Measurements from ENCODE around the gene LRMDA.

Gene LRMDA

DNA sequence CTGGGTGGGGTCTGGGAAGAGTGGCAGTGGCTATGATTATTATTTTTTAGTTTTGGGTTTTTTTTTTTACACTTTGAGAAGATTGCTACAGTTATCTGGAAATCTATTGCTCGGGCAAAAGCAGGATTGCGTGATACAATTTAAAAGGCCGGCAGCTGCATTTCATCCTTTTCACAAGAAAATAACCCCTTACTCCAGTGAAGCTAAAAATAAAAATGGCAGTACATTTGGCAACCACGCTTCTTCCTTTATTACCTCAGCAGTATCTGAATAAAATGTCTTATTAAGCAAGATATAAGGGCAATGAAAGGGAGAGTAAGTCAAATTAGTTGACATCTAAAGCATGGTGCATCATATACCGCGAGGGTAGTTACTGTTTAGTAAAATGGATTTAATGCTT lies 496.8 kb downstream of the LRMDA start:
- H3K4ac ChIP-seq (ENCODE audit: low read depth in 1 of 2, low read length in 2 of 2), result no peak overlapping the region
- no peaks in the 10 kb centered on the region for H3K36me3 ChIP-seq (ENCODE audit: control insufficient read depth in 1 of 2, insufficient read depth in 2 of 2, low read depth in 1 of 2, low read length in 2 of 2)
- no peak overlapping the region for H3K23ac ChIP-seq (ENCODE audit: low read length in 2 of 2)
- no peaks in the 10 kb centered on the region for H3K79me1 ChIP-seq (replicated peaks; ENCODE audit: low read length, poor library complexity, severe bottlenecking)
- no peak overlapping the region for H4K91ac ChIP-seq (ENCODE audit: low read length)
- no peak overlapping the region for H3K14ac ChIP-seq (ENCODE audit: low read length in 2 of 2)
- H2BK120ac ChIP-seq (ENCODE audit: low read depth, low read length), result no peak overlapping the region
- no peak overlapping the region for H2BK5ac ChIP-seq (ENCODE audit: low read depth, low read length, poor library complexity, severe bottlenecking)
- no peaks in the 10 kb centered on the region for H3K9me3 ChIP-seq (ENCODE audit: control insufficient read depth, low read length)
- H2BK15ac ChIP-seq (ENCODE audit: low read depth, poor library complexity, severe bottlenecking), result no peak overlapping the region
- H2AFZ ChIP-seq (ENCODE audit: low read depth, low read length), result no peak overlapping the region
- no peak overlapping the region for H3K9ac ChIP-seq (ENCODE audit: low read length)
- H3K4me3 ChIP-seq (ENCODE audit: insufficient read depth in 1 of 2, low read depth in 1 of 2, low read length in 2 of 2), result no peak overlapping the region
- no peak overlapping the region for H2BK12ac ChIP-seq (ENCODE audit: low read length in 2 of 2)
- no peak overlapping the region for H2AK5ac ChIP-seq (ENCODE audit: low read length, severe bottlenecking)
- over 99% methylated on average over 5 of the region's 6 CpGs for WGBS
- H3K4me2 ChIP-seq (ENCODE audit: low read length, poor library complexity, severe bottlenecking), result no peak overlapping the region
- no peak overlapping the region for H3K27ac ChIP-seq (ENCODE audit: low read length, poor library complexity, severe bottlenecking)
- H4K8ac ChIP-seq (ENCODE audit: low read length), result no peak overlapping the region
- peaks cover 0 to 21% of the 10 kb centered on the region in 2 experiments for H3K27me3 ChIP-seq (ENCODE audit: control insufficient read depth in 1 of 2, insufficient read depth in 1 of 2, low read length in 2 of 2)
- no peaks in the 10 kb centered on the region for H3K4me1 ChIP-seq (ENCODE audit: control insufficient read depth, insufficient read depth, low read depth, low read length)
- H3K18ac ChIP-seq (ENCODE audit: low read depth in 1 of 2, low read length in 2 of 2), result no peak overlapping the region
- no peak for DNase-seq

- no peaks in the 10 kb centered on the region for H3K4me1 ChIP-seq (ENCODE audit: control insufficient read depth, insufficient read depth, low read depth, low read length)
- H4K91ac ChIP-seq (ENCODE audit: low read length), result no peak overlapping the region
- no peak overlapping the region for H3K23ac ChIP-seq (ENCODE audit: low read length in 2 of 2)
- no peak overlapping the region for H2AFZ ChIP-seq (ENCODE audit: low read depth, low read length)
- no peak overlapping the region for H3K4ac ChIP-seq (ENCODE audit: low read depth in 1 of 2, low read length in 2 of 2)
- no peak overlapping the region for H2BK5ac ChIP-seq (ENCODE audit: low read depth, low read length, poor library complexity, severe bottlenecking)
- no peak overlapping the region for H3K4me2 ChIP-seq (ENCODE audit: low read length, poor library complexity, severe bottlenecking)
- no peak overlapping the region for H3K4me3 ChIP-seq (ENCODE audit: insufficient read depth in 1 of 2, low read depth in 1 of 2, low read length in 2 of 2)
- H2BK12ac ChIP-seq (ENCODE audit: low read length in 2 of 2), result no peak overlapping the region
- no peaks in the 10 kb centered on the region for H3K9me3 ChIP-seq (ENCODE audit: control insufficient read depth, low read length)
- H2BK15ac ChIP-seq (ENCODE audit: low read depth, poor library complexity, severe bottlenecking), result no peak overlapping the region
- H3K79me1 ChIP-seq (replicated peaks; ENCODE audit: low read length, poor library complexity, severe bottlenecking), result no peaks in the 10 kb centered on the region
- no peak for DNase-seq
- H2BK120ac ChIP-seq (ENCODE audit: low read depth, low read length), result no peak overlapping the region
- WGBS, result 83% methylated on average over 1 of the region's 2 CpGs
- H3K27ac ChIP-seq (ENCODE audit: low read length, poor library complexity, severe bottlenecking), result no peak overlapping the region
- no peak overlapping the region for H2AK5ac ChIP-seq (ENCODE audit: low read length, severe bottlenecking)
- no peak overlapping the region for H3K9ac ChIP-seq (ENCODE audit: low read length)
- H3K18ac ChIP-seq (ENCODE audit: low read depth in 1 of 2, low read length in 2 of 2), result no peak overlapping the region
- H3K14ac ChIP-seq (ENCODE audit: low read length in 2 of 2), result no peak overlapping the region
- no peak overlapping the region for H4K8ac ChIP-seq (ENCODE audit: low read length)
- H3K36me3 ChIP-seq (ENCODE audit: control insufficient read depth in 1 of 2, insufficient read depth in 2 of 2, low read depth in 1 of 2, low read length in 2 of 2), result no peaks in the 10 kb centered on the region
- peaks cover 0 to 26% of the 10 kb centered on the region in 2 experiments for H3K27me3 ChIP-seq (ENCODE audit: control insufficient read depth in 1 of 2, insufficient read depth in 1 of 2, low read length in 2 of 2)
Measured at GRCh38 chr10:75929630-75930161, 498.3 kb downstream of the LRMDA start.

- Histone ChIP-seq H2BK12ac (ENCODE audit: low read length in 2 of 2) (no peak overlapping the region), H2BK5ac (ENCODE audit: low read depth, low read length, poor library complexity, severe bottlenecking) (no peak overlapping the region)
- WGBS, result 67% methylated on average over 1 of the region's 3 CpGs
Measured at GRCh38 chr10:75932921-75933320, 501.5 kb downstream of the LRMDA start.

DNA sequence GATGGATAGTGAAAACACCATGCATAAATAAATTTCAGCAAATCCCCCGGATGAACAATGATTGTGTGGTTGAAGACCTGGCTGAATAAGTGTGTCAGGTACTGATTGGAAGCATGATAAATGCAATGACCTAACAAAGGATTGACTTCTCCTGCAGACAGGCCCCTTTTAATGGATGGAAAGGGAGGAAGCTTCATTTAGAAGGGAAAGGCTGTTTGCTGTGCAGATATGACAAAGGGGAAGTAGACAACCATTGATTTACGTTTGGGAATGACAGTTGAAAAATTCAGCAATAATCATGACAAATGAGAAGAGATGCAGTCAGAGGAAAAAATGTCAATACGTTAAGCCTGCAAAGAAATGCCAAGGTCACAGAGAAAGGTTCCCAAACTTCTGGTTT lies 503.8 kb downstream of the LRMDA start:
- Histone ChIP-seq H3K9ac (ENCODE audit: low read length) (no peak overlapping the region), H3K9me3 (ENCODE audit: control insufficient read depth, low read length) (no peaks in the 10 kb centered on the region), H4K91ac (ENCODE audit: low read length) (no peak overlapping the region), H3K27me3 (ENCODE audit: control insufficient read depth in 1 of 2, insufficient read depth in 1 of 2, low read length in 2 of 2) (peaks cover 0 to 22% of the 10 kb centered on the region in 2 experiments), H3K14ac (ENCODE audit: low read length in 2 of 2) (no peak overlapping the region), H2AFZ (ENCODE audit: low read depth, low read length) (no peak overlapping the region), H2BK15ac (ENCODE audit: low read depth, poor library complexity, severe bottlenecking) (no peak overlapping the region), H2BK5ac (ENCODE audit: low read depth, low read length, poor library complexity, severe bottlenecking) (no peak overlapping the region), H3K79me1 (replicated peaks; ENCODE audit: low read length, poor library complexity, severe bottlenecking) (no peaks in the 10 kb centered on the region), H3K4ac (ENCODE audit: low read depth in 1 of 2, low read length in 2 of 2) (no peak overlapping the region), H3K4me2 (ENCODE audit: low read length, poor library complexity, severe bottlenecking) (no peak overlapping the region), H3K18ac (ENCODE audit: low read depth in 1 of 2, low read length in 2 of 2) (no peak overlapping the region), H2BK12ac (ENCODE audit: low read length in 2 of 2) (no peak overlapping the region), H4K8ac (ENCODE audit: low read length) (no peak overlapping the region), H3K4me3 (ENCODE audit: insufficient read depth in 1 of 2, low read depth in 1 of 2, low read length in 2 of 2) (no peak overlapping the region), H2AK5ac (ENCODE audit: low read length, severe bottlenecking) (no peak overlapping the region), H3K4me1 (ENCODE audit: control insufficient read depth, insufficient read depth, low read depth, low read length) (no peaks in the 10 kb centered on the region), H2BK120ac (ENCODE audit: low read depth, low read length) (no peak overlapping the region), H3K27ac (ENCODE audit: low read length, poor library complexity, severe bottlenecking) (no peak overlapping the region), H3K23ac (ENCODE audit: low read length in 2 of 2) (no peak overlapping the region), H3K36me3 (ENCODE audit: control insufficient read depth in 1 of 2, insufficient read depth in 2 of 2, low read depth in 1 of 2, low read length in 2 of 2) (no peaks in the 10 kb centered on the region)
- no peak for DNase-seq
- WGBS, result 87% methylated on average over 3 of the region's 3 CpGs

More at GRCh38 chr10:75932921-75933320, 501.5 kb downstream of the LRMDA start:
- Histone ChIP-seq H3K4ac (ENCODE audit: low read depth in 1 of 2, low read length in 2 of 2) (no peak overlapping the region), H3K4me3 (ENCODE audit: insufficient read depth in 1 of 2, low read depth in 1 of 2, low read length in 2 of 2) (no peak overlapping the region), H2AFZ (ENCODE audit: low read depth, low read length) (no peak overlapping the region), H3K18ac (ENCODE audit: low read depth in 1 of 2, low read length in 2 of 2) (no peak overlapping the region), H3K9me3 (ENCODE audit: control insufficient read depth, low read length) (no peaks in the 10 kb centered on the region), H3K4me2 (ENCODE audit: low read length, poor library complexity, severe bottlenecking) (no peak overlapping the region), H2AK5ac (ENCODE audit: low read length, severe bottlenecking) (no peak overlapping the region), H3K27me3 (ENCODE audit: control insufficient read depth in 1 of 2, insufficient read depth in 1 of 2, low read length in 2 of 2) (peaks cover 0 to 12% of the 10 kb centered on the region in 2 experiments), H3K23ac (ENCODE audit: low read length in 2 of 2) (no peak overlapping the region), H4K91ac (ENCODE audit: low read length) (no peak overlapping the region), H3K14ac (ENCODE audit: low read length in 2 of 2) (no peak overlapping the region), H3K9ac (ENCODE audit: low read length) (no peak overlapping the region), H3K27ac (ENCODE audit: low read length, poor library complexity, severe bottlenecking) (no peak overlapping the region), H3K79me1 (replicated peaks; ENCODE audit: low read length, poor library complexity, severe bottlenecking) (no peaks in the 10 kb centered on the region), H2BK120ac (ENCODE audit: low read depth, low read length) (no peak overlapping the region), H4K8ac (ENCODE audit: low read length) (no peak overlapping the region), H3K4me1 (ENCODE audit: control insufficient read depth, insufficient read depth, low read depth, low read length) (no peaks in the 10 kb centered on the region), H2BK15ac (ENCODE audit: low read depth, poor library complexity, severe bottlenecking) (no peak overlapping the region), H3K36me3 (ENCODE audit: control insufficient read depth in 1 of 2, insufficient read depth in 2 of 2, low read depth in 1 of 2, low read length in 2 of 2) (no peaks in the 10 kb centered on the region)
- no peak for DNase-seq

Data from mesenchymal stem cell (in vitro differentiated cells and primary cell).